ENCODE results near the gene MGAT5. TPM values are rescaled to one million over a fixed set of nuclear protein-coding genes. Genes with fewer than 3 reads are reported as not detected.

Gene MGAT5
- total and polyA plus RNA-seq, 3 experiments from 2014 or later: 6.4 to 42.4 (median 40.9) TPM

DNA sequence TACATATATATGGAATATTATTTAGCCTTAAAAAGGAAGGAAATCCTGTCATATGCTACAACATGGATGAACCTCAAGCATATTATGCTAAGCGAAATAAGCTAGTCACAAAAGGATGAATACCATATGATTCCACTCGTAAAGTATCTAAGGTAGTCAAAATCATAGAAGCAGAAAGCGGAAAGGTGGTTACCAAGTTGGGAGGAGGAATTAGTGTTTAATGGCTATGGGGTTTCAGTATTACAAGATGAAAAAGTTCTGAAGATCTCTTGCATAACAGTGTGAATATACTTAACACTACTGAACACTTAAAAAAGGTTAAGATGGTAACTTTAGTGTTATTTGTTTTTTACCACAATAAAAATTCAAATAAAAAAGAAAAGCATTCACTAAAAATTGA, 99.0 kb downstream of the MGAT5 start:
- Histone ChIP-seq H3K4me1 (ENCODE audit: insufficient read depth, low read length) (no peaks in the 10 kb centered on the region), H3K4me3 (ENCODE audit: low read length) (no peak overlapping the region), H3K27ac (ENCODE audit: low read depth, low read length) (no peak overlapping the region), H3K9me3 (ENCODE audit: low read length) (no peaks in the 10 kb centered on the region), H3K36me3 (ENCODE audit: insufficient read depth, low read length) (no peaks in the 10 kb centered on the region), H3K27me3 (ENCODE audit: insufficient read depth, low read length, poor library complexity, severe bottlenecking) (no peaks in the 10 kb centered on the region)
- CTCF ChIA-PET: no interaction called here
- peaks cover 12 to 85% (median 49%) of the 10 kb centered on the region in 3 donors for H3K36me3 Mint-ChIP-seq
- POLR2A ChIA-PET: no interaction called here
- peaks cover 5 to 11% (median 9%) of the 10 kb centered on the region in 3 donors for H3K4me1 Mint-ChIP-seq
- DNase-seq: no peak
- no peak overlapping the region for H3K27ac Mint-ChIP-seq
- H3K4me3 Mint-ChIP-seq: no peak overlapping the region
- H3K27me3 Mint-ChIP-seq: peaks cover 0 to 2% of the 10 kb centered on the region in 2 donors
- H3K9me3 Mint-ChIP-seq: no peaks in the 10 kb centered on the region

GRCh38 chr2:134354611-134355010, 100.7 kb downstream of the MGAT5 start:
- H3K36me3 Mint-ChIP-seq: peaks cover 12 to 93% (median 48%) of the 10 kb centered on the region in 3 donors
- ChIA-PET POLR2A (no interaction called here), CTCF (no interaction called here)
- DNase-seq: no peak
- peak overlapping the region in 1 of 8 donors; percentile 50 for H3K27ac Mint-ChIP-seq
- no peaks in the 10 kb centered on the region for H3K36me3 ChIP-seq (ENCODE audit: insufficient read depth, low read length)
- no peaks in the 10 kb centered on the region for H3K9me3 ChIP-seq (ENCODE audit: low read length)
- no peaks in the 10 kb centered on the region for H3K27me3 ChIP-seq (ENCODE audit: insufficient read depth, low read length, poor library complexity, severe bottlenecking)
- H3K4me1 Mint-ChIP-seq: peaks cover 0 to 3% (median 0%) of the 10 kb centered on the region in 3 donors
- H3K9me3 Mint-ChIP-seq: no peaks in the 10 kb centered on the region
- no peak overlapping the region for H3K4me3 ChIP-seq (ENCODE audit: low read length)
- H3K27ac ChIP-seq (ENCODE audit: low read depth, low read length): no peak overlapping the region
- H3K4me1 ChIP-seq (ENCODE audit: insufficient read depth, low read length): no peaks in the 10 kb centered on the region
- H3K4me3 Mint-ChIP-seq: no peak overlapping the region
- H3K27me3 Mint-ChIP-seq: peaks cover 0 to 2% of the 10 kb centered on the region in 2 donors

GRCh38 chr2:134357814-134358213, 103.9 kb downstream of the MGAT5 start:
- H3K27me3 Mint-ChIP-seq: peaks cover 0 to under 1% of the 10 kb centered on the region in 2 donors
- Histone ChIP-seq H3K9me3 (ENCODE audit: low read length) (no peaks in the 10 kb centered on the region), H3K4me3 (ENCODE audit: low read length) (no peak overlapping the region), H3K27ac (ENCODE audit: low read depth, low read length) (no peak overlapping the region), H3K36me3 (ENCODE audit: insufficient read depth, low read length) (no peaks in the 10 kb centered on the region), H3K27me3 (ENCODE audit: insufficient read depth, low read length, poor library complexity, severe bottlenecking) (no peaks in the 10 kb centered on the region), H3K4me1 (ENCODE audit: insufficient read depth, low read length) (no peaks in the 10 kb centered on the region)
- CTCF ChIA-PET: no interaction called here
- peaks cover 0 to 21% (median 0%) of the 10 kb centered on the region in 3 donors for H3K4me1 Mint-ChIP-seq
- no peak for DNase-seq
- no peak overlapping the region for H3K27ac Mint-ChIP-seq
- H3K4me3 Mint-ChIP-seq: no peak overlapping the region
- no peaks in the 10 kb centered on the region for H3K9me3 Mint-ChIP-seq
- POLR2A ChIA-PET: no interaction called here
- H3K36me3 Mint-ChIP-seq: peaks cover 0 to 91% (median 46%) of the 10 kb centered on the region in 3 donors

DNA sequence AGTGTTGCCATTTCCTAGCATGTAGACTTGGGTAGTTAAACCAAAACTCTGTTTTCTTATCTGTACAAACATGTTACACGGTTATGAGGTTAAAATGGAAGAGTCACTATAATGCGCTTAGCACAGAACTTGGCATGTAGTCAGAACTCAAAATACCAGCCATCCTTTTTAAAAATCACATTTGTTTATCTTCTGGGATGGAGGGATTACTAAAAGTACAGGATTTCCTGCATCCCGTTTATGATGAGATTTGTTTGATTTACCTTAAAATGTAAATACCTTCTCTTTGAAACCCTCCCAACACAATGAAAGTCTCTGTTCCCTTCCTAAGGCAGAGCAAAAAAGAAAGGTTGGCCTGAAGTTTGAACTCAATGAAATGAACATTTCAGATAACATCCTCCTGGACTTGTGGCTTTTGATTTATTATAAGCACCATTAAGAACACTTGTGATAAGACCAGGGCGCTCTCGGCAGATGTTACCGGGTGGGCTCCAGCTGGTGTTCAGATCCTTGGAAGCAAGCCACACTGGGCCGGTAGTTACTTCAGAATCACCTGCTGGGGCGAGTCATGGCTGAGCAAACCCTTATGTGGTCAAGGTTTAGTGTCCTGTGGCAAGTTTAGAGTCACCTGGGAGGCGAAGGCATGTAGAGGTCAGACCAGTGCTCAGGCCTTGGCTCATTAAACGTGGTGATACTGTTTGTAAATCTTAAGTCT, 105.7 kb downstream of the MGAT5 start:
- ChIA-PET CTCF (interaction anchor here (1.1 to 2.2 kb wide), 2 partner anchors 18 to 472 kb away, joined by 3 to 5 read pairs; no protein-coding TSS in a partner anchor), POLR2A (no interaction called here)
- no peak for DNase-seq
- no peaks in the 10 kb centered on the region for H3K9me3 Mint-ChIP-seq
- no peaks in the 10 kb centered on the region for H3K27me3 Mint-ChIP-seq
- Histone ChIP-seq H3K36me3 (ENCODE audit: insufficient read depth, low read length) (peaks cover 7% of the 10 kb centered on the region), H3K4me1 (ENCODE audit: insufficient read depth, low read length) (no peaks in the 10 kb centered on the region), H3K27ac (ENCODE audit: low read depth, low read length) (no peak overlapping the region), H3K4me3 (ENCODE audit: low read length) (no peak overlapping the region), H3K27me3 (ENCODE audit: insufficient read depth, low read length, poor library complexity, severe bottlenecking) (no peaks in the 10 kb centered on the region), H3K9me3 (ENCODE audit: low read length) (no peaks in the 10 kb centered on the region)
- H3K4me3 Mint-ChIP-seq: no peak overlapping the region
- peaks cover 3 to 90% (median 48%) of the 10 kb centered on the region in 3 donors for H3K36me3 Mint-ChIP-seq
- H3K27ac Mint-ChIP-seq: no peak overlapping the region
- H3K4me1 Mint-ChIP-seq: peaks cover 0 to 24% (median 0%) of the 10 kb centered on the region in 3 donors

DNA sequence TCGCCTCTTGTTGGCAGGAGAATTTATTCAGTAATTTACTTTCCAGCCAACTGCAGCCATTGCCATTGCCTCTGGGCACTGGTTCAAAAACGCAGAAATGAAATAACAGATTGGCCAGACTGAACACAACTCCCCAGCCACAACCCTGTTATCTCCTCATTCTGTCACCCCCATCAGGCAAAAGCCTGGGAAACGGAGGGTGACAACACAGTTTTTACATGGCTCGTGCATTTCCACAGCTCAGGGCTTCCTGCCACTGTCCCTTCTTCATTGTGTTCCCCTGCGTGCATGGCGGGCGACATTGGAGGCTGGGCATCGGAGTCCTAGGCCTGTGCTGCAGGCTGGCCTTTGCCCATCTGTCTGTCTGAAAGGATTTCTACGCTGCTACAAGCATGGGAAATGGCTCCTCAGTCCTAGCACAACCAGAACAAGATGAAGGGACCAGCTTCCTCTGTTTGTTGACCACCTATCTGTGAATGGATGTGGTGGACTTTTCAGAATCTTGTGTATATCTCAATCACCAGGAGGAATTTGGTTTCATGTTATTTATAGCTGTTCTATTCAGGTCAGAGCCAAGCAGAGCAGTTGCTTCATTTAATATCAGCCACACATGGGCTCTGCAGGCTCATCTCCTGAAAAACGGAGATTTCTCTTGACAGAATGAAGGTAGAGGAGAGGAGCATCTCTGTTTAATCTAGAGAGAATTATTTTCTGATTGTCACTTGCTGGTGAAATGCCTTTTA, 107.0 kb downstream of the MGAT5 start:
- no peak for DNase-seq
- POLR2A ChIA-PET: no interaction called here
- Mint-ChIP-seq H3K9me3 (no peaks in the 10 kb centered on the region), H3K27ac (no peak overlapping the region), H3K27me3 (no peaks in the 10 kb centered on the region), H3K4me3 (no peak overlapping the region), H3K36me3 (peaks cover 3 to 91% (median 42%) of the 10 kb centered on the region in 3 donors), H3K4me1 (peaks cover 0 to 36% (median 5%) of the 10 kb centered on the region in 3 donors)
- H3K4me1 ChIP-seq (ENCODE audit: insufficient read depth, low read length): no peaks in the 10 kb centered on the region
- no peaks in the 10 kb centered on the region for H3K27me3 ChIP-seq (ENCODE audit: insufficient read depth, low read length, poor library complexity, severe bottlenecking)
- peaks cover 7% of the 10 kb centered on the region for H3K36me3 ChIP-seq (ENCODE audit: insufficient read depth, low read length)
- H3K4me3 ChIP-seq (ENCODE audit: low read length): no peak overlapping the region
- H3K27ac ChIP-seq (ENCODE audit: low read depth, low read length): no peak overlapping the region
- CTCF ChIA-PET: interaction anchor here (1.0 to 2.2 kb wide), 3 partner anchors 12 to 474 kb away, joined by 3 to 5 read pairs (median 3); no protein-coding TSS in a partner anchor
- H3K9me3 ChIP-seq (ENCODE audit: low read length): no peaks in the 10 kb centered on the region

DNA sequence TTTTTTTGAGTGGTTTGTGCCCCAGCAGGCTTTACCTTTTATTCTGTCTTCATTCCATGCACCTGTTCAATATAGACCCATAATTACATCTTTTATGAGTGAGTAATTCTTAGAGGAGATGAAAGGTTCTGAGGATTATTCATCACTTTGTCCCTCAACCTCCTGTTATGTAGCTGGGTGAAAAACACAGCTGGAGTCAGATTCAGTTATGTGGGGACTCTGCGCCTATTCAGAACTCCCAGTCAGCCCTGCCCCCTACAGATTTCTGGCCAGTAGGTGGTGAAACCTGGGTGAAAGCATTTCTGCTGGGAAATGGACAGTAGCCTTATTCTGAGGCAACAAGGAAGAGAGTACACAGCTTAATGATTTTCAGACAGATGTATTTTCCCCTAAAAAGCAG, 107.8 kb downstream of the MGAT5 start:
- no peak for DNase-seq
- CTCF ChIA-PET: interaction anchor here (1.0 kb wide), 1 partner anchor 11 kb away, joined by 3 read pairs; no protein-coding TSS in a partner anchor

DNA sequence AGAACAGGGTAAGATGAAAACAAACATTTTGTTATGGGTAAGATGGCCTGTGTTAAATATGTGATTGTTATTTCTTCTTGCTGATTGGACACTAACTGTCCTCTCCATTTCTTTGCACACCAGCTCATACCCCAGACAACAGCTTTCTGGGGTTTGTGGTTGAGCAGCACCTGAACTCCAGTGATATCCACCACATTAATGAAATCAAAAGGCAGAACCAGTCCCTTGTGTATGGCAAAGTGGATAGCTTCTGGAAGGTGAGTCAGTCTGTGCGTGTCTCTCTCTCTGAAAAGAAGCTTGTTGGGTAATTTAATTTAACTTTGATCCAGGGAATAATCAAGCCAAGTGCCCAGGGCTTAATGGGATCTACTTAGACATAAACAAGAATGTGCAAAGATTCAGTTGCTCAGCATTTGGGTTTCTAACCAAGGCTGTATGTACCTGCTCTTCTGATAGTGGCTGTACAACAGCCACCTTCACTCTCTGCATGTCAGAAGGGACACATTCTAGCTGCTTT, 108.3 kb downstream of the MGAT5 start:
- no peaks in the 10 kb centered on the region for H3K9me3 ChIP-seq (ENCODE audit: low read length)
- Mint-ChIP-seq H3K27ac (peak overlapping the region in 2 of 8 donors; percentile 15 to 55), H3K36me3 (peaks cover 3 to 91% (median 30%) of the 10 kb centered on the region in 3 donors), H3K9me3 (no peaks in the 10 kb centered on the region), H3K4me1 (peaks cover 9 to 47% (median 14%) of the 10 kb centered on the region in 3 donors), H3K27me3 (no peaks in the 10 kb centered on the region), H3K4me3 (no peak overlapping the region)
- DNase-seq: no peak
- peaks cover 9% of the 10 kb centered on the region for H3K4me1 ChIP-seq (ENCODE audit: insufficient read depth, low read length)
- POLR2A ChIA-PET: no interaction called here
- peaks cover 7% of the 10 kb centered on the region for H3K36me3 ChIP-seq (ENCODE audit: insufficient read depth, low read length)
- CTCF ChIA-PET: no interaction called here
- no peak overlapping the region for H3K27ac ChIP-seq (ENCODE audit: low read depth, low read length)
- no peak overlapping the region for H3K4me3 ChIP-seq (ENCODE audit: low read length)
- H3K27me3 ChIP-seq (ENCODE audit: insufficient read depth, low read length, poor library complexity, severe bottlenecking): no peaks in the 10 kb centered on the region

More for the DNA sequence above, 107.8 kb downstream of the MGAT5 start:
- Mint-ChIP-seq H3K36me3 (peaks cover 3 to 92% (median 35%) of the 10 kb centered on the region in 3 donors), H3K27me3 (no peaks in the 10 kb centered on the region), H3K9me3 (no peaks in the 10 kb centered on the region), H3K4me1 (peaks cover 4 to 41% (median 9%) of the 10 kb centered on the region in 3 donors), H3K4me3 (no peak overlapping the region), H3K27ac (peak overlapping the region in 1 of 8 donors; percentile 55)
- no peak overlapping the region for H3K4me3 ChIP-seq (ENCODE audit: low read length)
- H3K27ac ChIP-seq (ENCODE audit: low read depth, low read length): no peak overlapping the region
- POLR2A ChIA-PET: no interaction called here
- peaks cover 3% of the 10 kb centered on the region for H3K4me1 ChIP-seq (ENCODE audit: insufficient read depth, low read length)
- H3K27me3 ChIP-seq (ENCODE audit: insufficient read depth, low read length, poor library complexity, severe bottlenecking): no peaks in the 10 kb centered on the region
- no peaks in the 10 kb centered on the region for H3K9me3 ChIP-seq (ENCODE audit: low read length)
- peaks cover 7% of the 10 kb centered on the region for H3K36me3 ChIP-seq (ENCODE audit: insufficient read depth, low read length)

GRCh38 chr2:134362740-134363139, 108.9 kb downstream of the MGAT5 start:
- Histone ChIP-seq H3K4me1 (ENCODE audit: insufficient read depth, low read length) (peaks cover 14% of the 10 kb centered on the region), H3K36me3 (ENCODE audit: insufficient read depth, low read length) (peaks cover 7% of the 10 kb centered on the region), H3K4me3 (ENCODE audit: low read length) (no peak overlapping the region), H3K9me3 (ENCODE audit: low read length) (no peaks in the 10 kb centered on the region), H3K27ac (ENCODE audit: low read depth, low read length) (no peak overlapping the region), H3K27me3 (ENCODE audit: insufficient read depth, low read length, poor library complexity, severe bottlenecking) (no peaks in the 10 kb centered on the region)
- Mint-ChIP-seq H3K9me3 (no peaks in the 10 kb centered on the region), H3K4me1 (peaks cover 15 to 52% (median 18%) of the 10 kb centered on the region in 3 donors), H3K4me3 (no peak overlapping the region), H3K27me3 (no peaks in the 10 kb centered on the region), H3K36me3 (peaks cover 3 to 90% (median 33%) of the 10 kb centered on the region in 3 donors), H3K27ac (peak overlapping the region in 1 of 8 donors; percentile 77)
- DNase-seq: no peak
- POLR2A ChIA-PET: no interaction called here
- CTCF ChIA-PET: no interaction called here

All from CD8-positive, alpha-beta memory T cell (primary cell).